IPS DF 4.7 (cell line): ENCODE data around the gene RILPL1.
"Not testable (repeated sequence)": the region's sequence is repeated elsewhere in the genome, so short reads cannot be mapped to it uniquely, and the experiment has no call there.

Experiments
- DNase-seq: peaks from one replicate; pipeline ENCODE4 v3.0.0-alpha.2; 2013; ENCODE audit warnings: low spot score; ENCODE audit errors: extremely low read depth

RILPL1 gene

DNA sequence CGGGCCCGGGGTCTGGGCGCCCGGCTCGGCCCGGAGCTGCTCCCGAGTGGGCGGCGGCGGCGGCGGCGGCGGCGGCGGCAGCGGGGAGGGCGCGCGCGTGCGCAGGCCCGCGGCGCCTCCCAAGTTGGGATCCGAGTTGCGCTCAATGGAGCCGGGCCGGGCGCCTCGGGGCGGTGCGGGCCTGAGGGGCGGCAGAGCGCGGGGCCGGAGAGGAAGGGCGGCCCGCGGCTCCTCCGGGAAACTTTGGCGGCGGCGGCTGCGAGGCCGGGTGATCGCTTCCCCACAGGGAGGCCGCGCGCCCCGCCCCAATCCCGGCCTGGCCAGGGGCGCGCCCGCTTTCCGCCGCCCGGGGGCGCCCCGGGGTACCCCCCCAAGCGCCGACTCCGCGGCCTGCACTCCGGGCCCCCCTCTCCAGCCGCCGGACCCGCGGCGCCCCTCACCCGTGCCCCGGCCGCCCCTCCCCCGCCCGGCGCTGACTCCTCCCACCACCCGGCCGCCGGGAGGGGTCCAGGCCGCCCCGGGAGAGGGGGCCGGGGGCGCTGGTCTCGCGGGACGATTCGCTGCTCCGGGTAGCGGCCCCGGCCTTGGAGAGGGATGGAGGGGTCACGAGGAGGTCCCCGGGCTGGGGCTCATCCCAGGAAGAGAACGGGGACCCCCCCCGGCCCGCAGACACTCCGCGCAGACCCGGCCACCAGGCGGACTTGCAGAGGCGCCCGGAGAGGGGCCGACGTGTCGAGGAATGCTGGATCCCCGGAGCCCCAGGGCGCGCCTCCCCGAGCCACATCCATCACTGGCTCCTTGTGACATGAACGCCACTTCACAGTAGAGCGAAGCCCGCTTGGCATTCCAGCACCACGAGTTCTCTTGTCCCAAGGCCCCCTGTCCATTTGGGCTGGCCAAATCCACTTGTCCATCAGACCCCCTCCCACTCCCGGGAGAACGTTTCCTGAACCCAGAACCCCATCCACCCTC, at the start of gene RILPL1:
TSS of gene RILPL1 (minus strand) at position 48 of the 972 bp plus-strand sequence. CDS start 237 bp downstream, outside the sequence.
- DNase-seq: no peak

- no peak for DNase-seq
Observed at GRCh38 chr12:123580772-123581171, 47.3 kb upstream of the RILPL1 start.

DNA sequence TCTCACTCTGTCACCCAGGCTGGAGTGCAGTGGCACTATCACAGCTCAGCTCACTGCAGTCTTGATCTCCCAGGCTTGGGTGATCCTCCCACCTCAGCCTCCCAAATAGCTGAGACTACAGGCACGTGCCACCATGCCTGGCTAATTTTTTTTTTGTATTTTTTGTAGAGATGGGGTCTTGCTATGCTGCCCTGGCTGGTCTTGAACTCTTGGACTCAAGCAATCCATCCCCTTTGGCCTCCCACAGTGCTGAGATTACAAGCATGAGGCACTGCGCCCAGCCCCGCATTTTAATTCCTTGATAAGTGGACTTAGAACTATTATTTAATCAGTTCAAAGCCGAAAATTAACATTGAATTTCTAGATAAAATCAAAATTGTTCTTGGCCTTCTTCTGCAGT, 45.3 kb upstream of the RILPL1 start:
- DNase-seq: not testable (repeated sequence)

- DNase-seq: no peak
Observed at GRCh38 chr12:123578243-123578642, 44.7 kb upstream of the RILPL1 start.

- no peak for DNase-seq
Observed at GRCh38 chr12:123576611-123577010, 43.1 kb upstream of the RILPL1 start.

GRCh38 chr12:123573870-123574269, 40.4 kb upstream of the RILPL1 start:
- DNase-seq: no peak

DNA sequence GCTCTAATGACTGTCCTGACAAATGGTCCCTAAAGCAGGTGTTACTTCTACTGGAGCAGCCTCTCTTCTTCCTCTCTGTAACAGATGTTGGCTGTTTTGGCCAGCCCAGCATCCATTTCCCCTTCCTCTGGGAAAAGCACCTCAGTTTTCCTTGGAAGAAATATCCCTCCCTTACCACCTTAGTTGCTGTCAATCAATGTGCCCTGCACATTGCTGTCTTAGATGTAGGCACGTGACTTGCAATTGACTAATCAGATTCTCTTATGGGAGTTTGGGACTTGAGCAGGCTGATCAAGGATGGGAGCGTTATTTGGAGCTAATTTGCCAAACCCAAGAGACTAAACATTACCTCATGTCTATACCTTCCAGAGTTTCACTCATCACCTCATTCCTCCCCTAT, 38.9 kb upstream of the RILPL1 start:
- no peak for DNase-seq

DNA sequence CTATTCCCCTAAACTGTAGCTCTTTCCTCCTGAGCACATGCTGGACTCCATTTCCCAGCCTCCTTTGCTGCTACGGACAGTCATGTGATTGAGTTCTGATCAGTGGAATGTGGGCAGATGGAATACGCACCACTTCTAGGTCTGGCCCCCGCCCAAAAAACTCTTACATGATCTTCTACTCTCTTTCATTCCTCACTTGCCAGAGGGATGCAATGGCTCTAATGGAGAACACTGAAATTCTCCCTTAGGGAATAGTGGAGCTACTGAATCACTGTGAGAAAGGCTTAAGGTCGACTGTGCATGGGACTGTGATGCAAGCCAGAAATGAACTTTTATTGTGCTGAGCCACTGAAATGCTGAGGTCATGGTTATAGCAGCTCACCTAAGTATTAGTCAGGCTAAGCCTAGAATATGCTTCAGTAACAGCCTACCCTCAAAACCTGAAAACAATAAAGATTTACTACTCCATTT, 37.9 kb upstream of the RILPL1 start:
- DNase-seq: no peak

DNA sequence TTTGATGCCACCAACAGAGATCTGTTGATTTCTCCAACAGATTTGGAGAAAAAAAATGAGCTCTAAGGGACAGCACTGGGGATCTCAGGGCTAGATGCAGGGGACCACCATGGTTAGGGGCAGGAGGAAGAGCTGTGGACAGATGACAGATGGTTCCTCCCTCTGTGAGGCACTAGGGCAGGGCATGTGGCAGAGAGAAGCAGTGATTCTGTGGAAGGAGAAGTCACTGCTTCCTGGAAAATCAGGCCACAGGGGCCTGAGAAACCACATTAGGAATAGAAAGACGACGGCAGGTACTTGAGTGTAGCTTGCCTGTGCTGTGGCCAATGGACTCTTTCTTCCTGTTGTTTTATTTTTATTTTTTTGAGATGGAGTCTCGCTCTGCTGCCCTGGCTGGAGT, 25.9 kb upstream of the RILPL1 start:
- no peak for DNase-seq

DNA sequence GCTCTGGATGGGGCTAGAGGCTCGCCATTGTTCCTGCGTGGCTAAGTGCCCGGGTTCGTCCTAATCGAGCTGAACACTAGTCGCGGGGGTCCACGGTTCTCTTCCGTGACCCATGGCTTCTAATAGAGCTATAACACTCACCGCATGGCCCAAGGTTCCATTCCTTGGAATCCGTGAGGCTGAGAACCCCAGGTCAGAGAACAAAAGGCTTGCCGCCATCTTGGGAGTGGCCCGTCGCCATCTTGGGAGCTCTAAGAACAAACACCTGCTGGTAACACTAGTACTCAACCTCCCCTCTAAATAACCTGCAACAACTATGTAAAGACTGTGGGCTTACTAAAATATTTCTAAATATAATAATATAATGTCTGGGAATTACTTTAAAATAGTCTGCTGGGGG, 25.0 kb upstream of the RILPL1 start:
- DNase-seq: not testable (repeated sequence)

- DNase-seq: not testable (repeated sequence)
Observed at GRCh38 chr12:123554843-123555242, 21.3 kb upstream of the RILPL1 start.

DNA sequence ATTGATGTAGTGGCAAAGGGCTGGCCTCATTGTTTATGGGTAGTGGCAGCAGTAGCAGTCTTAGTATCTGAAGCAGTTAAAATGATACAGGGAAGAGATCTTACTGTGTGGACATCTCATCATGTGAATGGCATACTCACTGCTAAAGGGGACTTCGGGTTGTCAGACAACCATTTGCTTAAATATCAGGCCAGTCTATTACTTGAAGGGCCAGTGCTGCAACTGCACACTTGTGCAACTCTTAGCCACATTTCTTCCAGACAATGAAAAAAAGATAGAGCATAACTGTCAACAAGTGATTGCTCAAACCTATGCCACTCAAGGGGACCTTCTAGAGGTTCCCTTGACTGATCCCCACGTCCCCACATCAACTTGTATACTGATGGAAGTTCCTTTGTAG, 20.6 kb upstream of the RILPL1 start:
- DNase-seq: not testable (repeated sequence)

- no peak for DNase-seq
Observed at GRCh38 chr12:123550700-123551099, 17.2 kb upstream of the RILPL1 start.

DNA sequence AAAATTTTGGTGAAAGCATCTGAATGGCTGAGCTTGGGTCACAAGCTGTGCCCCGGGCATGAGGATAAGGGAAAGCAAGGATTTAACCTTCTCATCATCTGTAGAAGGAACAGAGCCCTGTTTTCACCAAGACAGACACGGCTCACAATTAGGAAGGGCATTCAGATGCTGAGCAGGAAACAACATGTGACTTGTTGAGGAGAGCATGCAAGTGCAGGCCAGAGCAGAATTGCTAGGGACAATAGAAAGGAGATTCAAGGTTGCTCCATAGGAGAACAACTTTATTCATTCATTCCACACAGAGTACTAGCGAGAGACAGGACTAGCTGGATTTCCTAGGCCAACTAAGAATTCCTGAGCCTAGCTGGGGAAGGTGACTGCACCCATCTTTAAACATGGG, 14.6 kb upstream of the RILPL1 start:
- no peak for DNase-seq

DNA sequence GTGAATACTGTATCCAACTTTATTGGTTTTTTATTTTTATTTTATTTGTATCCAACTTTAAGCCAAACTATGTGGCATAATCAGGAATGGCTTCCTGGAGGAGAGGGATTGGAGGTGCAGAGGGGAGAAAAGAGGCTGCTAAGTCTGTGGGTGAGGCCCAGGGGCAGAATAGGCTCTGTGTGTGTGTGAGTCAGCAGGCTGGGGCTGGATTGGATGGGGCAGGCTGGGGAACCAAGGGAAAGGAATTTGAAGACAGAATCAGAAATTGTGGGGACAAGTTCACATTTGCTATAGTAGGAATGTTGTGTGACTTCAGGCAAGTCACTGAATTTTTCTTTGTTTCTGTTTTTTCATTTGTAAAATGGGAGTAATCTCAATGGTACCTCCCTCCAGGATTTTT, 12.8 kb upstream of the RILPL1 start:
- DNase-seq: no peak

GRCh38 chr12:123543541-123543940, 10.0 kb upstream of the RILPL1 start:
- no peak for DNase-seq

DNA sequence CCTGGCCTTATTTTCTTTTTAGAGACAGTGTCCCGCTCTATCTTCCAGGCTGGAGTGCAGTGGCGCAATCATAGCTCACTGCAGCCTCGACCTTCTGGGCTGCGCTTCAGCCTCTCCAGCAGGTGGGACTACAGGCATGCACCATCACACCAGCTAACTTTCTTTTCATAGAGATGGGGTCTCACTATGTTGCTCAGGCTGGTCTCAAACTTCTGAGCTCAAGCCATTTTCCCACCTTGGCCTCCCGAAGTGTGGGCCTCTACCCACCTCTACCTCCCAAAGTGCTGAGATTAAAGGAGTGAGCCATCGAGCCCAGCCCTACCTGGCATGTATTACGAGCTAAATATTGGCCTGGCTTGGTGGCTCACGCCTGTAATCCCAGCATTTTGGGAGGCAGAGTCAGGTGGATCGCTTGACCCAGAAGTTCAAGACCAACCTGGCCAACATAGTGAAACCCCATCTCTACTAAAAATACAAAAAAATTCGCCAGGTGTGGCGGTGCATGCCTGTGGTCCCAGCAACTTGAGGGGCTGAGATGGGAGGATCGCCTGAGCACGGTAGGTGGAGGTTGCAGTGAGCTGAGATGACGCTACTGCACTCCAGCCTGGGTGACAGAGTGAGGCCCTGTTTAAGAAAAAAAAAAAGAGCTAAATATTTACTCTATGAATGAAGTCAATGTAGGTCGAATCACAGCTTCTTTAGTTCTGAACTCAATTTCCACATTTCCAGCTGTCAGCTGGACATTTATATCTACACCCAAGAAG, 7.6 kb upstream of the RILPL1 start:
- no peak for DNase-seq

GRCh38 chr12:123535952-123536351, 2.4 kb upstream of the RILPL1 start:
- DNase-seq: not testable (repeated sequence)

- no peak for DNase-seq
Observed at GRCh38 chr12:123532808-123533649, 490 bp downstream of the RILPL1 start.

DNA sequence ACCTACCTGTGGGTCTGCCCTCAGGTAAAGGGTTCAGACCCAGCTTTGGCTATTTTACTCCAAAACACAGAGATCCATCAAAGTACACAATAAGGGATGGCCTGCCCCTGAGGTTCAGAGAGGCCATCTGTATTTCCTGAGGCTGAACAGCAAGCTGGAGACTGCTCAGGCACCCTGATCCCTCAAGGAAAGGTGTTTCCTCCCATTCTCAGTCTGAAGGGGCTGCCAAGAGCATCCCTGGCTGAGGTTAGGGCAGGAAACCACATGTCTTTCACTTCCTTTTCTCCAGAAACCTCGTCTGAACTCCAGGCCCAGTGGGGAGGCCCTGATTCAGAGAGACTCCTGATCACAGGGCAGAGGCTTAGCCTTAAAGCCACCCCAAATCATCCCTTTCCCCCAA, 1.5 kb downstream of the RILPL1 start:
- DNase-seq: no peak

DNA sequence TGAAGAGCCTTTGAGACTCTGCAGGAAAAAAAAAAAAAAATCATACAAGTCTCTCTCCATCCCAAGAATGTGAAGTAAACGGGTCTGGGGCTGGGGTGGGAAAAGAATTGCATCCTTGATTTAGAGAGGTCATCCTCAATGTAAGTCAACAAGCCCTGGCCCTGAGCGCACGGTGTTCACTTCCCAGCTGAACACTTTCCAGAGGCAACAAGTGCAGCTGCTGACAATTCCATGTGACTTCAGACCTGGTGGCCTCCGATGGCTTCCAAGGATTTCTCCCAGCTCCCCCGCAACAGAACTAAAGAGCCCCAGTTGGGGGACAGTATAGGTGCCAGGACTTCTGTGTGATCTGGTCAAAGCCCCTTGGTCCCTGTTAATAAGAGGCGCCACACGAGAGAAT, 2.4 kb downstream of the RILPL1 start:
- no peak for DNase-seq
